HG03469 (cell line): ENCODE measurements around the gene TANK.

Experiments used
- ATAC-seq: cut with Tn5 transposase; IDR thresholded peaks from one replicate; pipeline ENCODE4 v1.9.1; 2021; ENCODE audit warnings: mild to moderate bottlenecking, moderate library complexity, moderate number of reproducible peaks; ENCODE audit not compliant: unreplicated experiment

Gene TANK

GRCh38 chr2:161223139-161223732 is 63.0 kb downstream of the TANK start:
- ATAC-seq, result no peak

- no peak for ATAC-seq
Measured at GRCh38 chr2:161228511-161229240, 68.4 kb downstream of the TANK start.

DNA sequence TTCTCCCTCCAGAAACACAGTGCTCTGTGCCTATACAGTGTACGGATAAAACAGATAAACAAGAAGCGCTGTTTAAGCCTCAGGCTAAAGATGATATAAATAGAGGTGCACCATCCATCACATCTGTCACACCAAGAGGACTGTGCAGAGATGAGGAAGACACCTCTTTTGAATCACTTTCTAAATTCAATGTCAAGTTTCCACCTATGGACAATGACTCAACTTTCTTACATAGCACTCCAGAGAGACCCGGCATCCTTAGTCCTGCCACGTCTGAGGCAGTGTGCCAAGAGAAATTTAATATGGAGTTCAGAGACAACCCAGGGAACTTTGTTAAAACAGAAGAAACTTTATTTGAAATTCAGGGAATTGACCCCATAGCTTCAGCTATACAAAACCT is 70.7 kb downstream of the TANK start:
- ATAC-seq, result no peak

GRCh38 chr2:161232571-161232970 is 72.3 kb downstream of the TANK start:
- ATAC-seq, result no peak

DNA sequence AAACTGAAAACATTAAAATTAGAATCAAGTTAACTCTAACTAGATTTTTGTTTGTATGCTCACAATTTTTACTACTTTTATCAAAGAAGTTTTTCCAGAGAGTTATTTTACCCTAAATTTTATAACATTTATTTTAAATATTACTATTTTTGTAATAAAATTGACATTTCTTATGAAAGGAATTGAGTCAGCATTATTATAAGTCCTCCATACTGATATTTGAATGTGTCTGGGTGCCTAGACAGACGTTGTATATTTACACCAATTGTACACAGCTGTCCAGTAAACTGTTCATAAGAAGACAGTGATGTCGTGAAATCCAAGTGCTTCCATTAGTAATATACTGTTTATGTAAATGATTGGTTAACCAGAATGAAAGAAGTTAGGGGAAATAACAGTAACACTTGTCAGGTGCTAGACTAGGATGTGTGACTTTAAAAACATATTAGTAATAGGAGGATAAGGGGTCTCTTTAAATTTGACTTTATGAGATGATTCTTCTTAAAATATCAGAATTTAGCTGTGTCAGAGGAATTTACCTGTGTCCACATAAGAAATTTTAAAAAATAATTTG is 73.7 kb downstream of the TANK start:
- peak; percentile 38 for ATAC-seq

DNA sequence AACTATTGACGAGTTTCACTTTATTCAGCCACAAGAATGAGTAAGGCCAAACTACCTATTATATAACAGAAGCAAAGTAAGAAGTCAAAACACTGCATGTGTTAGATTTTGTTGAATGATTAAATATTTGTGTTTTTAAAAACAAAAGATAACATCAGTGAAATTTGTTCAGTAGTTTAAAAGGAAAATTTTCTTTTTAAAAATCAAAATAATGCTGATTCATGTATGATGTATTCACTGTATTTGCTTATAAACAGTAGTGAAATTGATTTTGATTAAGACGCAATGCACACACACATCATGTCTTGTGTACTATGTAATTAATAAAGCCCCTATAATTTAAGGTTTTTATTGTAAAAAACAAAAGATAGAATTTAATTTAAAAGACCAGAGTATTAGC is 74.4 kb downstream of the TANK start:
- no peak for ATAC-seq

GRCh38 chr2:161237392-161238264 is 77.4 kb downstream of the TANK start:
- peak; percentile 30 for ATAC-seq

GRCh38 chr2:161238265-161238559 is 78.0 kb downstream of the TANK start:
- no peak for ATAC-seq

GRCh38 chr2:161238560-161239325 is 78.5 kb downstream of the TANK start:
- ATAC-seq, result no peak

DNA sequence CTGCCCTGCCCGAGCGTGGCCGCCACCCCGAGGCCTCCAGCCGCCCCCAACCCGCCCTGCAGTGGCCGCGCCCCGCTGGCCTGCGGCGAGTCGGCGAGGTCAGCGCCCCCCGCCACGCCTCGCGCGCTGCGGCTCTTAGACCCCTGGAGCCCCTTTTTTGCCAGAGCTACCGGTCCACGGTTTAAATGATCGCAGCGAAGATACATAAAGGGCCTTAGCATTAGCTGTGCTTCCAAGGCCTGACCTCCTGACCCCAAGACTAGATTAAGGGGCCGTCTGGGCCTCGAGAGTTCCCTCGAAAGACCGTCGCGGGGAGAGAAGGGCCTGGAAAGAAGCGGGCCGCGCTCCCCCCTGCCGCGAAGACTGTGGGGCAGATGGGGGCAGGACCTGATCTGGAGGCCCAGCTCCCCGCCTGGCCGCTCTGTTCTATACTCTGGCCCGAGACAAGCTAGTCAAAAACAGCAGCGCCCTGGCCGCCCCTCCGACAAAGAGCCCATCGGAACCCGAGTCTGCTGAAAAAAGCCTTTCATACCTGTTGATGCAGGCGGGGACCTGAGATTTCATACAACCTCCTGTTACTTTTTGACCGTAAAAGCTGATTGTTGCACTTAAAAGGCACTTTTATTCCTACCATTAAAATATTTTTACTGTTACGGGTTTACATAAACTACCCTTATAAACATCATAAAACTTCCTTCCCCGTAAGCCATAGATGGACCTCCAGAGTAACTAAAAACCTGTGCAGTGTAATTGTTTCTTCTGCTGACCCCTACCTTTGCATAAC is 79.3 kb downstream of the TANK start:
- ATAC-seq, result no peak

- ATAC-seq, result no peak
Measured at GRCh38 chr2:161241894-161242293, 81.7 kb downstream of the TANK start.

DNA sequence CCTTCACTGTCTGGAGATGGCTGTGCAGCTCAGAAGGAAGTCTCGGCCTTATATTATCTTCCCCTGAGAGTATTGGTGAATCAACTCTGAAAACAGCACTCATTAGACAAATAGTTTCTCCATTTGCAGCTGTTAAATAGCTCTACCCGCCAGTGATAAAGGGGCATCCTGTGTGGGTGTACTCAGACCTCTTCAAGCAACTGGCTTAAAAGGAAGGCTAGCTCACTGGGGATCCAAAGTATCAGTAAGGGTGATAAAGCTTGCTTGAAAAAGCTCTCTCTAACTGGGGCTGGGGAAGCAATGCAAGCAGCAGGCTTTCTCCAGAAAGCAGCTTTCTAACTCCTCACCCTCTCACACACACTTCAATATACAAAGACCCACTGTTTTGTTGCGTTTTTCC is 83.1 kb downstream of the TANK start:
- ATAC-seq, result peak; percentile 31

- no peak for ATAC-seq
Measured at GRCh38 chr2:161243905-161244304, 83.7 kb downstream of the TANK start.

- ATAC-seq, result peak; percentile 82
Measured at GRCh38 chr2:161244387-161245260, 84.4 kb downstream of the TANK start.

DNA sequence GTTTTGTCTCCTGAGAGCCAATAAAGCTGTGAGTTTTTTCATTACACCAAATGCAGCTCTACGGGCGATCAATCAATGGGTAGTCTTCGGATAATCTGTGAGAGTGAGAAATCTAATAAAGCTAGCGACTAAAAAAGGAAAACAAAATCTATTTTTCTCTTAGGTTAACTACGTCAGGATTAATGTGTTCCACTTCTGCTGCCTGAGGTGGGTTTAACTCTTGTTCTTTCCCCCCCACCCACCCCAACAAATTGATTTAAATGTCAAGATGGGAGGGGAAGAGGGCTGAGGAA is 85.0 kb downstream of the TANK start:
- no peak for ATAC-seq

DNA sequence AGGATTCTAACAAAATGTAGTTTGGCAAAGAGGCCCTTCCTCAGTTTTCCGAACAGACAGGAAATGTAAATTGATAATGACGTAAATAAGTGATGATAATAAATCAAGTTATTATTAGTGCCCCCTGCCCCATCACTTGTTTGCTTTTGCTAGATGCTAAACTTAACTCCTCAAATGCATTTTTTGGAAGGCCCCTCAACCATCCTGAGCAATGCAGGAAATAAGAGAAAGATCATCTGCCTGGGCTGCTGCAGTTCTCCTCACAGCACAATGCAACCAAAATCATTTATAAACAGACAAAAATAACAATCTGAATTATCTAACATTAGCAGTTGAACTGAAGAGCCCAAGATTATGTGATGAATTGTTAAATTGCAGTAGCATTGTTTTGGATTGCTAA is 85.4 kb downstream of the TANK start:
- no peak for ATAC-seq

DNA sequence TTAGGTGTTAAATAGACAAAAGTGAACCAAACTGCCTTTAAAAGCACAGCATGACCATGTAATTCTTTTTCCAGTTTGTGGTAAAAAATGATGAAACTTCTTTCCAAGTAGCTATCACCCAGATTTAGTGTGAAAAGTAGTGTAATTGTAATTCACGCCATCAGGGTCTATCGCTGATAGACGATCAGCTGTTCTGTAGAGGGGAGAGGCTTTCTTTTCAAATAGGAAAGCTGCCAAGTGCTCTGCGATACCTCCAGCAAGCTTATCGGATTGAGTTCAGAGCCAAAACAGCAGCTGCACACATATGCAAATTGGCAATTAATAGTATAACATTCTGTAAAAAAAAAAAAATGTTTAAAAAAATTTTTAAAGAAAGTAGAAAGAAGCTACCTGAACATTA is 86.1 kb downstream of the TANK start:
- no peak for ATAC-seq

- ATAC-seq, result peak; percentile 66
Measured at GRCh38 chr2:161250864-161251436, 90.7 kb downstream of the TANK start.
